ENCODE data around the gene PACSIN1.

- TF ChIP-seq CTCF (IDR thresholded peaks at IDR 0.05) (no peak), EZH2 (IDR thresholded peaks at IDR 0.05) (no peak)
Observed at GRCh38 chr6:34487536-34487935, 21.7 kb downstream of the PACSIN1 start.

Measured in neural progenitor cell (in vitro differentiated cells).